SH-SY5Y (cell line): ENCODE data around the gene ATN1.

ENCODE experiments used
- GATA2 ChIP-seq: IDR thresholded peaks from 2 replicates; pipeline ENCODE4 v1.6.1; 2011; ENCODE audit warnings: mild to moderate bottlenecking, low read depth, low read length
- GATA3 ChIP-seq: IDR thresholded peaks from 2 replicates; pipeline ENCODE4 v1.6.1; 2011; ENCODE audit warnings: low read depth, mild to moderate bottlenecking, low read length, moderate library complexity

DNA sequence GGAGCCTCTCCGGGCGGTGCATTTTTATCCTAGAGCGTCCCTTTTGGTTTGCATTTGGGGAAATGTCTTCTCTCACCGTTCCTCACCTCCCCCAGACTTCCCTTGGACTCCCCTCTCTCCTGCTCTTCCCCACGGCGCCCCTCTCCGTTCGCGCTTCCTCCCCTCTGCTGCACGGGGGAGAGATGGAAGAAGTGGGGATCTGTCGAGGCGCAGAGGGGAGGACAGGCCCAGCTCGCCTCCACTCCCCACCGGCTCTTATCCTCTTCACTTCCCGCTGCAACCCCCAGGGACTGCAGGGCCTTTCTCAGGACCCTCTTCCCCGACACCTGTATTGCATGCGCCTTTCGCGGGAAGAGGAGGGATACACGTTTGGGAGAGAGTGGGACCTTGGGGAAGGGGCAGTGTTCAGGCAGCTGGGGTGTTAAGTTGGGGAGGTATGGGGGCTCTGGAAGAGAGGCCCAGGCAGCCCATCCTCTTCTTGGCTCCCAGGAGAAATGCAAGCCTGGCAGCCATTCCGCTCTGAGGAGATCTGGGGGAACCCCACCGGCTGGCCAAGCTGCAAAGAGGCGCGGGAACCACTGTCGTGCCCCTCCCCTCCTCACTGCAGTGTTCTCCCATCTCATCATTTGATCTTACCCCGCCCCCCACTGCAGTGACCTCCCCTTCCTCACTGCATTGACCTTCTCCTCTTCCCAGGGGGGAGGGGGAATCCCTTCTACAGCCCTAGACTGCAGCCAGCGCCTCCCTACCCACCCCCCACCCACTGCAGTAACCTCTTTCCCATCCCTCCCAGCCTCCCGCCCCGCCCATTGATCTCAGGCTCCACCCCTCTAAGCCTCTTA lies 12.6 kb upstream of the ATN1 start:
- no peak for TF ChIP-seq GATA3
- TF ChIP-seq GATA2: peak; percentile 51; the same call in 1 of the 2 replicates
